Activated T-cell treated with anti-CD3 and anti-CD28 coated beads, Interleukin-2, amount 50 U/mL, for 72 hours (primary cell): Measurements from ENCODE around the gene SPDYE3. TPM values are rescaled to one million over a fixed set of nuclear protein-coding genes. Genes with fewer than 3 reads are reported as not detected.
A peak's percentile ranks its signal among the peaks of the same experiment; 100 is the strongest.
"Not testable (repeated sequence)": the region's sequence is repeated elsewhere in the genome, so short reads cannot be mapped to it uniquely, and the experiment has no call there.

ENCODE experiments used
- ATAC-seq, 2 donors: fragments of 150-1000 bp; cut with Tn5 transposase; replicated peaks in 1 of 2; 2 replicates each; pipeline ENCODE4 v1.10.0; 2021; ENCODE audit warnings: moderate library complexity in 2 of 2, mild to moderate bottlenecking in 1 of 2
- DNase-seq, 2 donors: peaks; one replicate each; pipeline ENCODE4 v3.0.0; 2021 to 2022; ENCODE audit warnings: mixed read lengths in 1 of 2
- H3K27ac Mint-ChIP-seq: one replicate; pipeline ENCODE4 v1.8.0; 2022; ENCODE audit warnings: mild to moderate bottlenecking, moderate library complexity, mixed read lengths
- H3K27me3 Mint-ChIP-seq: one replicate; pipeline ENCODE4 v1.8.0; 2022; ENCODE audit warnings: low read depth, mixed read lengths
- H3K36me3 Mint-ChIP-seq, 2 donors: one replicate each; pipeline ENCODE4 v1.8.0; 2022; ENCODE audit warnings: mixed read lengths in 2 of 2, mild to moderate bottlenecking in 1 of 2; ENCODE audit not compliant: insufficient read depth in 2 of 2
- H3K4me1 Mint-ChIP-seq: one replicate; pipeline ENCODE4 v1.8.0; 2022; ENCODE audit warnings: low read depth, mixed read lengths
- H3K4me3 Mint-ChIP-seq, 2 donors: one replicate each; pipeline ENCODE4 v1.8.0; 2022; ENCODE audit warnings: mild to moderate bottlenecking in 2 of 2, mixed read lengths in 2 of 2, moderate library complexity in 2 of 2
- H3K9me3 Mint-ChIP-seq, 2 donors: one replicate each; pipeline ENCODE4 v1.8.0; 2022; ENCODE audit warnings: mixed read lengths in 2 of 2
- total RNA-seq, 2 donors: library from RNA; stranded (reverse); gene quantifications; one replicate each; pipeline ENCODE4 v1.2.3, GENCODE V29; 2022

The SPDYE3 gene
- total RNA-seq, 2 donors from 2014 or later: not detected

DNA sequence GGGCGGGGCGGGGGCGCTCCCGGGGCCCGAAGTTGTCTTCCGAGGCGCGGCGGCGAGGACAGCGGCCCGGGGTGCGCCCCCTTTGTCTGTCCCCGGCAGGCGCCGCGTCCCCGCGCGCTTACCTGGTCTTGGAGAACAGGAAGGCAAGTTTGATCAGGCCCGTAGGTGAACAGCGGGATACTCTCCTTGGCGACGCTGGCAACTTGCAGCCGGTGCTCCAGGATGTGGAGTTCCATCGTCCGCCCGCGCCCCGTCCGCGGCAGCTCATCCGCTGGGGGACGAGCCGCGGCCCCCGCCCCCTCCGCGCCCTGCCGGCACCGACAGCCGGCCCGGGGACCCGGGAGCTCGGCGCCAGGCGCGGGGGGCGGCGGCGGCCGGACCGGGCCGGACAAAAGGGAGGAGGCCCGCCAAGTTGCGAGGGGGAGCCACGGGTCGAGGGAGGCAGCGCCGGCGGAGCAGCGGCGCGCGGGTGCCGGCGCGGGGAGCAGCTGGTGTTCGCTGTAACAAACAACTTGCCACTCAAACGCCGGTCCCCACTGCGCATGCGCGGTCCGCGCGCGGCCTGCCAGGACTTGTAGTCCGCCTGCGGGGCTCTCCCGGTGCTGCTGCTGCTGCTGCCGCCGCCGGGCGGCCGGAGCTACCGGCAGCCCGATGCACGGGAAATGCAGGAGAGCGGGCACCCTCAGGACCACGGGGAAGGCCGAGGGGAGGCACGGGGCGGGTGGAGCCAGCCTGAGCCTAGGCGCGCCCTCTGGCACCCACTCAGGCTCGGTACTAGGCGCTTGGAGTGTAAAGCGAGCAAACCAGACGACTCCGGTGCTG, 35.6 kb upstream of the SPDYE3 start:
- no peaks in the 10 kb centered on the region for H3K36me3 Mint-ChIP-seq
- no peaks in the 10 kb centered on the region for H3K9me3 Mint-ChIP-seq
- peak overlapping the region; percentile 75 to 76 for H3K4me3 Mint-ChIP-seq
- H3K4me1 Mint-ChIP-seq: peaks cover 25% of the 10 kb centered on the region
- H3K27me3 Mint-ChIP-seq: no peaks in the 10 kb centered on the region
- ATAC-seq: peak; percentile 94 to 96
- peak; percentile 97 to 99 for DNase-seq
- H3K27ac Mint-ChIP-seq: peak overlapping the region; percentile 65

DNA sequence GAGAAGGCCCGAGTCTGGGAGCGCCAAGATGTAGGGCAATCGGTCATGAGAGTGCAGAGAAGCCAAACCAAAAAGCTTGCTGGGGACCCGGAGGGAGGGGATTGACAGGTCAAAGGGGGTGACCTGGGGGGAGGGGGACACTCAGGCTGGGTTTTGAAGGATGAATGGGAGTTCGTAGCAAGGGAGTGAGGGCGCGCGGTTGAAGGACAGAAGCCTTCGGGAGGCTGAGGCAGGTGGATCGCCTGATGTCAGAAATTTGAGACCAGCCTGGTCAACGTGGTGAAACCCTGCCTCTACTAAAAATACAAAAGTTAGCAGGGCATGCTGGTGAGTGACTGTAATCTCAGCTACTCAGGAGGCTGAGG, 35.0 kb upstream of the SPDYE3 start:
- not testable (repeated sequence) for H3K27ac Mint-ChIP-seq, H3K36me3 Mint-ChIP-seq, H3K9me3 Mint-ChIP-seq, ATAC-seq, H3K27me3 Mint-ChIP-seq
- H3K4me3 Mint-ChIP-seq: peak overlapping the region; percentile 74 to 75
- DNase-seq: peak; percentile 5 to 7
- H3K4me1 Mint-ChIP-seq: peaks cover 25% of the 10 kb centered on the region

DNA sequence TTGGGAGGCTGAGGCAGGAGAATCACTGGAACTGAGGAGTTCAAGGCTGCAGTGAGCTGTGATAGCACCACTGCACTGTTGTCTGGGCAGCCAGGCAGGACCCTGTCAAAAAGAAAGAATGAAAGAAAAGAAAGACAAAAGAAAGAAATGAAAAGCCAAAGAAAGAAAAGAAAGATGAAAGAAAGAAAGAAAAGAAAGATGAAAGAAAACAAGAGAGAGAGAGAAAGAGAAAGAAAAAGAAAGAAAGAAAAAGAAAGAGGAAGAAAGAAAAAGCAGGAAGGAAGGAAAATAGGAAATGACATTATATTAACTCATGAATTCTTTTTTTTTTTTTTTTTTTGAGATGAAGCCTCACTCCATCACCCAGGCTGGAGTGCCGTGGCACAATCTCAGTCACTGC, 32.4 kb upstream of the SPDYE3 start:
- no peak for ATAC-seq
- Mint-ChIP-seq H3K4me1 (peaks cover 25% of the 10 kb centered on the region), H3K9me3 (no peaks in the 10 kb centered on the region), H3K4me3 (no peak overlapping the region), H3K36me3 (no peaks in the 10 kb centered on the region), H3K27ac (peak overlapping the region; percentile 23), H3K27me3 (no peaks in the 10 kb centered on the region)
- no peak for DNase-seq

DNA sequence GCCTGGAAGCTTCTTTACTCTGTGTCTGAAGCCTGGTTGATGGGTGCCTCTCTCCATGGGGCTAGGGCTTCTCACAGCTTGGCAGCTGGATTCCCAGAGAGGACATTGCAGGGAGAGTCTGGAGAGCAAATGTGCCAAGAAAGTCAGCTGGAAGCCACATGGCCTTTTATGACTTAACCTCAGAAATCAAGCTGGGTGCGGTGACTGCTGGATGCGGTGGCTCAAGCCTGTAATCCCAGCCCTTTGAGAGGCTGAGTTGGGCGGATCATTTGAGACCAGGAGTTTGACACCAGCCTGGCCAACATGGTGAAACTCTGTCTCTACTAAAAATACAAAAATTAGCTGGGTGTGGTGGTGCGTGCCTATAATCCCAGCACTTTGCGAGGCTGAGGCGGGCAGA, 31.4 kb upstream of the SPDYE3 start:
- H3K4me1 Mint-ChIP-seq: peaks cover 17% of the 10 kb centered on the region
- DNase-seq, H3K27me3 Mint-ChIP-seq, H3K27ac Mint-ChIP-seq, ATAC-seq, H3K36me3 Mint-ChIP-seq, H3K4me3 Mint-ChIP-seq, H3K9me3 Mint-ChIP-seq: not testable (repeated sequence)

DNA sequence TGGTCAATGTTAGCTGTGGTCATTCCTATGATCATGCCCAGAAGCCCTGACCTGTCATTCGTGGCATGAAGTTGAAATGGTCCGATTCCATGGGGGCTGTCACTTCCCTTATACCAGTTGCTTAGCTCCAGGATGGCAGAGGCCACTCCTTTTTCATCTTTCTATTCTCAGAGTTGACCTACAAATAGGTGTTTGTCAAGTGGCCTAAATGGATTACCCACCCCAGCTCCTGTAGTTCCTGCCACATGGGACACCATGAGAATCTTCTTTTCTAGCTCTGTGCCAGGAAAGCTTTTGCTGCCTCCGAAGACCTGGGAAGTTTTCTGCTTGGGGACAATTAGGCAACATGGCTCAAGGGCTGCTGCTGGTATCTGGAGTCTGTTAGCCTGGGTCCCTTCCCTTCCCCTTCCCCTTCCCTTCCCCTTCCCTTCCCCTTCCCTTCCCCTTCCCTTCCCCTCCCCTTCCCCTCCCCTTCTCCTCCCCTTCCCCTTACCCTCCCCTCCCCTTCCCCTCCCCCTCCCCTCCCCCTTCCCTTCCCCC, 25.4 kb upstream of the SPDYE3 start:
- not testable (repeated sequence) for H3K4me1 Mint-ChIP-seq, H3K4me3 Mint-ChIP-seq, H3K36me3 Mint-ChIP-seq, H3K27ac Mint-ChIP-seq, ATAC-seq, DNase-seq, H3K27me3 Mint-ChIP-seq, H3K9me3 Mint-ChIP-seq

DNA sequence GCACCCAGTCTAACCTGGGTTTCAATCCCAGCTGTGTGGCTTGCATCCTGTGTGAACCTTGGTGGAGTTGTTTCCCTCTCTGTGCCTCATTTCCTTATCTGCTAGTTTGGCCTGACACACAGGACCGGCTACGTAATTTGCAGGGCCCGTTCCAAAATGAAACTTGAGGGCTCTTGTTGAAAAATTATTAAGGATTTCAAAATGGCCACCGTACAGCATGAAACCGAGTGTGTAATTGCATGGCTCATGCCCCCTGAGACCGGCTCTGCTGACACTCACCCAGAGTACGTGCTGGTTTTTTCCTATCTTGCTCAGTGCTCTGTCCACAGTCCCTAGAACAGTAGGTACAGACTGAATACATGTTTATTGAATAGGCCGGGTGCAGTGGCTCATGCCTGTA, 24.4 kb upstream of the SPDYE3 start:
- H3K9me3 Mint-ChIP-seq, DNase-seq, H3K36me3 Mint-ChIP-seq, H3K27ac Mint-ChIP-seq, H3K4me3 Mint-ChIP-seq, H3K4me1 Mint-ChIP-seq, ATAC-seq, H3K27me3 Mint-ChIP-seq: not testable (repeated sequence)

DNA sequence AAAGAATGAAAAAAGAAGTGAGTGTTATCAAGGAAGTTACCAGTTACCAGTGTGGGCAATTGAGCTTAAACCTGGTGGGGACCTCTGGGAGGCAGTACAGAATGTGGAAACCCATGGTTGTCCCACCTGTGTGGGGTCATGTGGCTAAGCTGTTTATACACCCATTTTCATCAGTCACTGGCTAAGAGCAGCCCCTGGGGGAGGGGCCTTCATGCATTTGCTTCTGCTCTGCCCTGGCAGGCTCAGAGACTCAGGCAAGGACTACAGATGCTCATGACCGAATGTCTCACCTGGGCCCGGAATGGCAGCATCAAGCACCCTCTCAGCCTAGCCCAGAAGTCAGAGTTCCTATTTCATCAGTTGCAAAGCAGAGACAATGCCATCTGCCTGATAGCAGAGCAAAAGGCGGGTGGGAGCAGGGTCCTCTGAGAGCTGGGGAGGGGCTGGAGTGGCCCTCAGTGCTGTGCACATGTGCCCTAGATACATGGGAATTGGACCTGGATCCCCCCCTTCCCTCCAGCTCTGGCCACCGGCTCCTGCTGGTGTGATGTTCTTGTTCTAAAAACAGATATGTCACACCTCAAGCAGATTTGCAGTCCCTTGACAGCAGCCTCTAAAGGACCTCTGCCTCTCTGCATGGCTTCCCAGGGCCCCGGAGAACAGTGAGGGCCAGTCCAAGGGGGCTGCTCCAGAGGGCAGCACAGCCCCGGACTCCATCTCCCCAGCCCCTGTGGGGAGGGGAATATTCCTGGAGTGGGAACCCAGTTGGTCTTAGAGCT, 20.1 kb upstream of the SPDYE3 start:
- not testable (repeated sequence) for H3K27ac Mint-ChIP-seq, DNase-seq, H3K27me3 Mint-ChIP-seq, H3K9me3 Mint-ChIP-seq, H3K4me3 Mint-ChIP-seq, H3K36me3 Mint-ChIP-seq, ATAC-seq
- H3K4me1 Mint-ChIP-seq: peaks cover 14% of the 10 kb centered on the region

DNA sequence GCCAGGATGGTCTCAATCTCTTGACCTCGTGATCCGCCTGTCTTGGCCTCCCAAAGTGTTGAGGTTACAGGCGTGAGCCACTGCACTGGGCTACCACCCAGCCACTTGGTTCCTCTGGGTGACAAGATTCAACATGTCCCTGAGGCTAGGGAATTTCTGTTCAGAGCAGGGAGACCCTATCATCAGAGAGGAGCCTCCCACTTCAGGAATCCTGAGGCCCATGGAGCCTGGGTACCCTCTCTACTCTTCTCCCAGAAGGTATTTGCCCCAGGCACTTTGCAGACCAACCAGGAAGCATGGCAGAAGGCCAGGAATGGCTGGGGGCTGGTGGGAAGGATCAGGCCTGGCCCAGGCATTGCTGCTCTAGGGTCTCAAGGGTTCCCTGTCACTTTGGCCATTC, 19.2 kb upstream of the SPDYE3 start:
- H3K9me3 Mint-ChIP-seq, H3K27ac Mint-ChIP-seq, H3K4me3 Mint-ChIP-seq, DNase-seq, H3K27me3 Mint-ChIP-seq, H3K36me3 Mint-ChIP-seq, ATAC-seq: not testable (repeated sequence)
- peaks cover 21% of the 10 kb centered on the region for H3K4me1 Mint-ChIP-seq

DNA sequence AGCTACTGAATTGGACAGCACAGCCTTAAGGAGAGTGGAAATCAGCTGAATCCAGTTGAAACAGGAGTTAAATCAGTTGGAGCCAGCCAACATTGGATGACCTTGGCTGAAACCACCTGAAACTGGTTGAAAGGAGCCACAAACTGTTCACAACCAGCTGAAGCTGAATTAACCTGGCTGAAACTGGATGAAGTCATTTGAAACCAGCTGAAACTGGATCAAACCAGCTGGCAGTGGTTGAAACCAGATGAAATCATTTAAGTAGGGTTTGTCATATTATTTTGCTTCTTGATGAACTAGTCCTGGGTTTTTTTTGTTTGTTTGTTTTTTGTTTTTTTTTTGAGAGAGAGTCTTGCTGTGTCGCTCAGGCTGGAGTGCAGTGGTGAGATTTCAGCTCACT, 15.3 kb upstream of the SPDYE3 start:
- Mint-ChIP-seq H3K4me3 (peak overlapping the region in 1 of 2 donors; percentile 64), H3K27ac (peak overlapping the region; percentile 85), H3K4me1 (peaks cover 33% of the 10 kb centered on the region)
- not testable (repeated sequence) for DNase-seq, H3K36me3 Mint-ChIP-seq, H3K27me3 Mint-ChIP-seq, H3K9me3 Mint-ChIP-seq
- peak; percentile 76 to 86 for ATAC-seq

DNA sequence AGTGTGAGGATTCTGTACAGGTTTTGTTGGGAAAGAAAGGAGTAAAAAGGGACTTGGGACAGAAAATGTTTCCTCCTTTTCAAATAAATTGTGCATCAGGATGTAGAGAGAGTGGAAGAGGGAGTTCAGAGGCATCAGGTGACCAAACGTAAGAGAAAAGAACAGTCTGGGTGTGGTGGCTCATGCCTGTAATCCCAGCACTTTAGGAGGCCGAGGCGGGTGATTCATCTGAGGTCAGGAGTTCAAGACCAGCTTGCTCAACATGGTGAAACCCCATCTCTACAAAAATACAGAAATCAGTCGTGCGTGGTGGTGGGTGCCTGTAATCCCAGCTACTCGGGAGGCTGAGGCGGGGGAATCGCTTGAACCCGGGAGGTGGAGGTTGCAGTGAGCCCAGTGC, 12.2 kb upstream of the SPDYE3 start:
- H3K27ac Mint-ChIP-seq, H3K27me3 Mint-ChIP-seq, H3K36me3 Mint-ChIP-seq, H3K4me3 Mint-ChIP-seq, H3K9me3 Mint-ChIP-seq: not testable (repeated sequence)
- H3K4me1 Mint-ChIP-seq: peaks cover 33% of the 10 kb centered on the region
- peak in 1 of 2 donors; percentile 39 for ATAC-seq
- DNase-seq: peak; percentile 12 to 21

DNA sequence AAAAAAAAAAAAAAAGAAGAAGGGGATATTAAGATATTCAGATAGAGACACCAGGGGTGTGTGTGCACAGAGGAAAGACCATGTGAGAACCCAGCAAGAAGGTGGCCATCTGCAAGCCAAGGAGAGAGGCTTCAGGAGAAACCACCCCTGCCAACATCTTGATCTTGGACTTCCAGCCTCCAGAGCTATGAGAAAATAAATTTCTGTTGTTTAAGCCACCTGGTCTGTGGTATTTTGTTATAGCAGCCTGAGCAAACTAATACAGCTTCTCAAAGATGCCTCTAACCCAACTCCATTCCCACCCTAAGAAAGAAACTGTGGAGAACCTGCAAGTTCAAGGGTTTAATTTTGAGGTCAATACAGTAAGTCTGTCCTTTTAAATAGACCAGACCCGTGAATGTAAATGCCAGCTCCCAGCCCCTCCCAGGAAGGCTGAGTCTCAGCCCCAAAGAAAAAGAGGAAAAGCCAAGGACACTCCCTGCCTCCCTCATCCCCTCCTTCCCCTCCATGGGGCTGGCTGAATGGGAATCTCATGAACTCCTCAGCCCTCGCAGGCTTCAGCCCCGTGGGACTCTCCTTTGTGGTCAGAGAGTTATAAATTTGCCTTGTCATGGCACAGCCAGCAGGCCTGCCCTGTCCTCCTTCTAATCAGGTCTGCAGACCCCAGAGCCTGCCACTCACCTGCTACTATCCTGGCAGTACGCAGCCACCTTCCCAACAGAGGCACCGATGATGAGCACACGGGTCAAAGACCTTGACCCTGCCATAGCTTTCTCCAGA, 9.5 kb upstream of the SPDYE3 start:
- H3K36me3 Mint-ChIP-seq, H3K9me3 Mint-ChIP-seq, ATAC-seq, H3K27me3 Mint-ChIP-seq, DNase-seq, H3K4me3 Mint-ChIP-seq, H3K27ac Mint-ChIP-seq: not testable (repeated sequence)
- peaks cover 12% of the 10 kb centered on the region for H3K4me1 Mint-ChIP-seq

DNA sequence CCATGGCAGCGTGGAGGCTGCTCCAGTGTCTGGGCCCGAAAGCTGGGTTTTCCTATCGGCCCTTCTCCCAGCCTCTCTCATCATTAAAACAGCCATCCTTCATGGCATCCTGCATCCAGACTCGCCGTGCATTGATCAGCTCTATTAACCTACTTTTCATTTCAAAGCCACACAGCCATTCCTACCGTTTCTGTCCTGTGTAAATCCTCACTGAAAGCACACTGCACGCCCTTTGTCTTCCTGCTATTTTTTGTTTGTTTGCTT, 8.9 kb upstream of the SPDYE3 start:
- not testable (repeated sequence) for H3K4me3 Mint-ChIP-seq, ATAC-seq, H3K9me3 Mint-ChIP-seq, H3K36me3 Mint-ChIP-seq, DNase-seq, H3K27ac Mint-ChIP-seq, H3K27me3 Mint-ChIP-seq
- H3K4me1 Mint-ChIP-seq: peaks cover 11% of the 10 kb centered on the region

DNA sequence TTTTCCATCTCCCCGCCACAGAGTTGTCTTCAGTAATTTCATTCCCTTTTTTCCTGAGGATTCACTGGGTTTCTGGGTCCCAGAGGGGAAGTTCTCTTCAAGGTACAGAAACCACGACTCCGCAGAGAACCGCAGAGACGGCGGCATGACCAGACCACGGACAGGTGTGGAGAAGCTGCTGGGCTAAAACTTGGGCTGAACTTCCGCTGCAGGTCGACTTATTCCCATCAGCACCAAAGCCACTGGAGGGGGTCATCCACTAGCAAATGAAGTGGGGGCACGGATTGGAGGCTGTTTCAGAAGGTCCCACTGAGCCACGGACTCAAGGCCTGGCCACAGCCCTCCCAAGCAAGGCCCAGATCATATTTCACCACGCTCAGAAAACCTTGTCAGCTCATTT, 3.0 kb upstream of the SPDYE3 start:
- not testable (repeated sequence) for H3K4me3 Mint-ChIP-seq, H3K4me1 Mint-ChIP-seq, ATAC-seq, H3K27me3 Mint-ChIP-seq, DNase-seq, H3K9me3 Mint-ChIP-seq, H3K36me3 Mint-ChIP-seq, H3K27ac Mint-ChIP-seq
